ENCODE measurements around the gene BAD. TPM values are rescaled to one million over a fixed set of nuclear protein-coding genes. Genes with fewer than 3 reads are reported as not detected.
A peak's percentile ranks its signal among the peaks of the same experiment; 100 is the strongest.

The BAD gene
- total RNA-seq, 1 donor from 2014 or later, result 26.6 TPM

DNA sequence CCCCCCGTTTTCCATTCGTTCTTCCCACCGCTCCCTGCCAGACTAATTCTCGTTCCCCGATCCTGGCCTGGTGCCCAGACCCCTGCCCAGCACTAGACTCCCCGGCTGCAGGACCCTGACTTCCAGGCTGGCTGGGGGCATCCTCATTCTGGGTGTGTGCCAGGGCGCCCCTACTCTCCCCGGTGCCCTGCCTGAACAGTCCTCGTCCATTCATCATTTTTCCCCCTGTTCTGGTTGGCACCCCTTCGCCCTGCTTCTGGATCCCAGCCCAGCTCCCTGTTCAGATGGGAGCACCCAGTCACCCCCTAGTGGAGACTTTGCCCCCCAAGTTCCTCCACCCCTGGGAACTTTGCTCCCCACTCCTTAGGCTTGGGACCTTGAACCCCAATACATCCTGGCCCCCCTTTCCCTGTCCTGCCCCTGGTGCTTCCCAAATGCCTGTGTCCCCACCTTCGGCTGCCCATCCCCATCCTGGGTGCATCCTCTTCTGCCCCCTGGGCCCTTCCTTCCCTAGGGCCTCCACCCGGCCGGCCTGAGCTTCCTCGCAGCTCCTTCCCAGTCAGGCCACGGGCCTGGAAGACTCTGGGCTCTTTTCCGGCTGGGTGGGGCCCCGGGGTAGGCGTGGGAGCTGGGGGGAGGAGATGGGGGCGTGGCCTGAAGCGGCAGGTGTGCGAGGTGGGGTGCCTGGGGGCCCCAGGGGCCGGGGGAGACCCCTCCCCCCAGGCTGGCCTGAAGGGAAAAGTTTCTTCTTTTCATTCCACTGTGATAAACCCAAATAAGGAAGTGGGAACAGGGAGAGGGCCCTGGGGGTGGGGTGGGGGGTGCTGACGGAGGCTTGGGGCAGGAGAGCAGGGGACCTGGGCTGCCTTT lies 32.2 kb downstream of the BAD start:
- TF ChIP-seq, protein P1, sequence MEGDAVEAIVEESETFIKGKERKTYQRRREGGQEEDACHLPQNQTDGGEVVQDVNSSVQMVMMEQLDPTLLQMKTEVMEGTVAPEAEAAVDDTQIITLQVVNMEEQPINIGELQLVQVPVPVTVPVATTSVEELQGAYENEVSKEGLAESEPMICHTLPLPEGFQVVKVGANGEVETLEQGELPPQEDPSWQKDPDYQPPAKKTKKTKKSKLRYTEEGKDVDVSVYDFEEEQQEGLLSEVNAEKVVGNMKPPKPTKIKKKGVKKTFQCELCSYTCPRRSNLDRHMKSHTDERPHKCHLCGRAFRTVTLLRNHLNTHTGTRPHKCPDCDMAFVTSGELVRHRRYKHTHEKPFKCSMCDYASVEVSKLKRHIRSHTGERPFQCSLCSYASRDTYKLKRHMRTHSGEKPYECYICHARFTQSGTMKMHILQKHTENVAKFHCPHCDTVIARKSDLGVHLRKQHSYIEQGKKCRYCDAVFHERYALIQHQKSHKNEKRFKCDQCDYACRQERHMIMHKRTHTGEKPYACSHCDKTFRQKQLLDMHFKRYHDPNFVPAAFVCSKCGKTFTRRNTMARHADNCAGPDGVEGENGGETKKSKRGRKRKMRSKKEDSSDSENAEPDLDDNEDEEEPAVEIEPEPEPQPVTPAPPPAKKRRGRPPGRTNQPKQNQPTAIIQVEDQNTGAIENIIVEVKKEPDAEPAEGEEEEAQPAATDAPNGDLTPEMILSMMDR (IDR thresholded peaks at IDR 0.05), result no peak
- Mint-ChIP-seq H3K27ac (peak overlapping the region; percentile 25), H3K4me3 (peak overlapping the region; percentile 85), H3K4me1 (peaks cover 17% of the 10 kb centered on the region), H3K9me3 (no peaks in the 10 kb centered on the region), H3K27me3 (no peaks in the 10 kb centered on the region), H3K36me3 (ENCODE audit: low read depth) (peaks cover 4% of the 10 kb centered on the region)
- no peak for DNase-seq
- intact Hi-C loops (cut with micrococcal nuclease), result no loop called here
- ATAC-seq (ENCODE audit: low read depth), result no peak
- ChIA-PET POLR2A (interaction anchor here (0.7 to 2.8 kb wide), 6 partner anchors 10 to 47 kb away, joined by 3 to 15 read pairs (median 6); partner anchors contain the start of gene FKBP2), CTCF (interaction anchor here (0.7 to 2.9 kb wide), 8 partner anchors 15 to 67 kb away, joined by 3 to 13 read pairs (median 3); partner anchors contain the start of gene ESRRA)

DNA sequence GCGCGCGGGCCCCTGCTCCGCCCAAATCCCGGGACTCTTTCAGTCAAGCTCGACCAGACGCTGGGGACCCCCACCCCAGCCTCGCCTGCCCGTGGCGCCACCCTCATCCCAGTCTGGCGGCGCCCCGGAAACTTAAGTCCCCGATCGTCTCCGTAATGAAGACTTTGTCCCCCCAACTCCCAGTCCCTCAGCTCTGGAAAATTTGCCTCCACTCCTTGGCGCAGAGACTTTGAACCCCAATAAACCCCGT lies 32.8 kb downstream of the BAD start:
- peak overlapping the region; percentile 85 for H3K4me3 Mint-ChIP-seq
- ChIA-PET CTCF (interaction anchor here (0.7 to 2.9 kb wide), 9 partner anchors 16 to 103 kb away, joined by 3 to 13 read pairs (median 3); partner anchors contain the start of gene ESRRA), POLR2A (interaction anchor here (1.1 to 2.8 kb wide), 8 partner anchors 9 to 65 kb away, joined by 3 to 15 read pairs (median 8); partner anchors contain the start of genes FKBP2 and STIP1)
- TF ChIP-seq, protein P1 (IDR thresholded peaks at IDR 0.05), result no peak
- no peak for ATAC-seq (ENCODE audit: low read depth)
- no peaks in the 10 kb centered on the region for H3K27me3 Mint-ChIP-seq
- H3K27ac Mint-ChIP-seq, result peak overlapping the region; percentile 25
- no peak for DNase-seq
- peaks cover 4% of the 10 kb centered on the region for H3K36me3 Mint-ChIP-seq (ENCODE audit: low read depth)
- peaks cover 17% of the 10 kb centered on the region for H3K4me1 Mint-ChIP-seq
- H3K9me3 Mint-ChIP-seq, result no peaks in the 10 kb centered on the region
- intact Hi-C loops (cut with micrococcal nuclease), result loop anchor here (1.0 kb wide), 6 partner anchors 10 to 104 kb away; partner anchors contain the start of genes BAD, FKBP2 and VEGFB

DNA sequence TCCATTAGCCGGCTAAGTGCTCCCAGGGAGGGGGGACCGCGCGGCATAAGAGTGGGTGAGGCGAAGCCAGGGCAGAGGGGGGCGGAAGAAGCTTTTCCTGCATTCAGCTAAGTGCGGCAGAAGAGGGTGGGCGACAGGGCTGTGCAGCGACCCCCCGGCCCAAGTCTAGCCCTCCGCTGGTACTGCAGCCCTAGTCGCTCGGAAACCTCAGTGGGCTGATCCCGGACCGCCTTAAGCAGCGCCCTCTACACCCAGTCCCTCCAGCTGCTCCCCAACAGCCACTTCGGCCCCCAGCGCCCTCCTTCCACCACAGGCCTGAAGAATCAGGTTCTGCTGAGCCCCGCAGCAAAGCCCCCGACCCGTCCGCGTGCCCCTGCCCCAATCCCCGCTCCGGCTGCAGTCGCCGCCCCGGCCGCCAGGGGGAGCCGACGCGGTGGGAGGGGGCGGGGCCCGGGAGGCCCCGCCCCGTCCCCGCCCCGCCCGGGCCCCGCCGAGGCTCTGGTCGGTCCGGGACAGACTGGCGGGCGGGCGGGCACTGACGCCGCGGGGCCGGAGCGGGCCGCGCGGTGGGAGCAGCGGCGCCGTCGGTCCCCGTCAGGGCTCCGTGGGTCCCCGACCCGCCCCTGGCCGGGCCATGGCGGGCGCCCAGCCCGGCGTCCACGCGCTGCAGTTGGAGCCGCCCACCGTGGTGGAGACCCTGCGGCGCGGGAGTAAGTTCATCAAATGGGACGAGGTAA lies 33.3 kb downstream of the BAD start, which contains the start of gene PLCB3:
Gene PLCB3 (plus strand): TSS at position 515 of the 737 bp plus-strand sequence. CDS start 120 bp downstream, at position 635.
- TF ChIP-seq, protein P1 (IDR thresholded peaks at IDR 0.05), result no peak
- Mint-ChIP-seq H3K4me3 (peak within 1 kb of the TSS; percentile 85), H3K27ac (peak within 1 kb of the TSS; percentile 25), H3K36me3 (ENCODE audit: low read depth) (peaks cover 2% of the 10 kb centered on the region), H3K9me3 (no peaks in the 10 kb centered on the region), H3K27me3 (no peaks in the 10 kb centered on the region), H3K4me1 (peaks cover 17% of the 10 kb centered on the region)
- peak; percentile 65 for ATAC-seq (ENCODE audit: low read depth)
- ChIA-PET CTCF (interaction anchor here (0.8 to 2.9 kb wide), 8 partner anchors 10 to 104 kb away, joined by 3 to 13 read pairs (median 6); partner anchors contain the start of genes ESRRA and FKBP2), POLR2A (interaction anchor here (1.1 to 2.8 kb wide), 11 partner anchors 9 to 64 kb away, joined by 3 to 15 read pairs (median 8); partner anchors contain the start of genes ESRRA, FKBP2 and STIP1)
- DNase-seq, result peak; percentile 72
- intact Hi-C loops (cut with micrococcal nuclease), result loop anchor here (1.0 kb wide), 6 partner anchors 10 to 104 kb away; partner anchors contain the start of genes BAD, FKBP2 and VEGFB

DNA sequence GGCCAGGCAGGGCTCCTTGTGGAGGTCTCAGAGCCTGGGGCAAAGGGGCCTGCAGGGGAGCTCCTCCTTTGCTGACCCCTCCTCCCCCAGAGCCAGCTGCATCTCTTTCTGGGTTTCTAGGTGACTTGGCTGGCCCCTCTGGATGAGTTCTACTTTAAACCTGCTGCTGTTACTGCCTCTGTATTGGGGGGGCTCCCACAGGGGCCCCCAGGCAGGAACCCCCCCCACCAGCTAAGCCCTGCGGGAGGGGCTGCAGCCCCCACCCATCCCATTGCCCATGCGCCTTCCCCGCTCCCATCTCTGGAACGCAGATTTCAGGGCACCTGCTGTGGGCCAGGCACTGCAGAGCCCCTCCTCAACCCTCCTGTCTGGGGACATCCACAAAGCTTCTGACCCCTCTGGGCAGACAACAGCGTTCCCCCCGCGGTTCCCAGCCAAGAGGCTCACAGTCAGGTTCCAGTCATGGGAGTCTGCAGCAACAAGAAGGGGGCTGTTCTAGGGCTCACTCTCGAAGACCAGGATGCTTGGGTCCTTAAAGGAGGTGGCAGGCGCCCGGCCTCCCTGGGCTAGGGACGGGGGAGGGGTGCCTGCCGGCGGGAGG lies 34.0 kb downstream of the BAD start:
- DNase-seq, result no peak
- H3K4me1 Mint-ChIP-seq, result peaks cover 22% of the 10 kb centered on the region
- TF ChIP-seq, protein P1 (IDR thresholded peaks at IDR 0.05), result no peak
- CTCF ChIA-PET, result interaction anchor here (1.2 to 2.9 kb wide), 11 partner anchors 8 to 105 kb away, joined by 3 to 14 read pairs (median 7); partner anchors contain the start of genes ESRRA, FERMT3 and FKBP2
- ATAC-seq (ENCODE audit: low read depth), result no peak
- H3K27me3 Mint-ChIP-seq, result no peaks in the 10 kb centered on the region
- peaks cover 6% of the 10 kb centered on the region for H3K36me3 Mint-ChIP-seq (ENCODE audit: low read depth)
- no peaks in the 10 kb centered on the region for H3K9me3 Mint-ChIP-seq
- H3K27ac Mint-ChIP-seq, result peak overlapping the region; percentile 24
- intact Hi-C loops (cut with micrococcal nuclease), result loop anchor here (1.0 kb wide), 6 partner anchors 9 to 105 kb away; partner anchors contain the start of genes BAD, FKBP2 and VEGFB
- POLR2A ChIA-PET, result interaction anchor here (1.0 to 2.8 kb wide), 10 partner anchors 9 to 64 kb away, joined by 3 to 15 read pairs (median 6); partner anchors contain the start of genes DNAJC4, ESRRA, FKBP2 and STIP1
- H3K4me3 Mint-ChIP-seq, result peak overlapping the region; percentile 81

All from activated B cell treated with CpG ODN at 0.5 μM for 24 hours (primary cell).